HG03175 (cell line): ENCODE data around the gene ELAC2.
"Not testable (repeated sequence)": the region's sequence is repeated elsewhere in the genome, so short reads cannot be mapped to it uniquely, and the experiment has no call there.

ENCODE experiments used
- ATAC-seq: cut with Tn5 transposase; IDR thresholded peaks from one replicate; pipeline ENCODE4 v1.9.1; 2021; ENCODE audit warnings: mild to moderate bottlenecking, moderate library complexity; ENCODE audit not compliant: unreplicated experiment

Gene ELAC2

DNA sequence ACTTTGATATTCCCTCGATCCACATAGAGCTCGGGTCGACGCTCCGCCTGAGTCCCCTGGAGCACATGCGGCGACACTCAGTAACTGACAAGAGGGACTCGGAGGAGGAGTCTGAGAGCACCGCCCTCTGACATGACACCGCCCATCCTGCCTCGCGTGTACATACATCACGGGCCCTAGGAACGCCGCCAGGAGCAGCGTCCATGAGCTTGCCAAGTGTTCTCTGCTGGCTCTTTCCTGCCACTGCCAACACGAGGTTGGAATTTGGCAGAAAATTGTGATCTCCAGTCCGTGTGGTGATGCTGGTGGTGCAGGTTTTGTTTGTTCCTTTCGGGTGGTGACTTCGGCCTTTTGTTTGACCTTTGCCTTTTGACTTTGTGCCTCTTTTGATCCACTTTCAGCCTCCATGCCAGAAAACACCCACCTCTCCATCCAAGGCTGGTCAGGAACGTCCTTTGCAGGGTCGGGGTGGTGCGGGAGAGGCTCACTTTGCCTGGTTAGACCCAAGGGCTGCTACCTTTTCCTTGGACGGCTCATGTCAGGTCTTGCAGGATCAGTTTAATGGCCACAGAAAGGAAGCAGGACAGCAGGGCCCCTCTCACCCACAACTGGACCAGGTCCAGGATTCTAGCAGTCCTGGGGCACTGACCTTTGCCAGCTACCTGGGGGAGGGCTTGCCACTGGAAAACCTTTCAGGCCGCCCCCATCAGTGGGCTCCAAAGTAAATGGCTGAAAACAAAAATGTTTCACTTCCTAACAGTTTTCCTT lies 27.6 kb downstream of the ELAC2 start:
- ATAC-seq, result no peak

DNA sequence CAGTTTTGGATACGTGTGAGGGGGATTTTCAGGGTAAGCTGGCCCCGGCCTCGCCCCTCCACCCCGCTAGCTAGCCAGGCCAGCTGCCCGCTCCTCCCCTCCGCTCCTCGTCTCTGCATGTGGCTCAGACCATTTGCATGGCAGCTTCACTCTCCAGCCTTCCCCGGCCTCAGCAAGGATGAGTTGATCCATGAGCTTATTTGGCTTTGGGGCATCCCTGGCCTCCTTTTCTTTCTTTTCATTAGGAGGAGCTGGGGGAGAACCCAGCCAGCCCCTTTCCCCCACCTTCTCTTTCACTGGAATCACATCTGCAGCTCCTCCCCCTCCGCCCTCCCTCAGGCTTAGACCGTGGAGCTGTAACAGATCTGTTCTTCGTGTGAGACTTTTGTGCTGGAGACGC lies 30.7 kb downstream of the ELAC2 start:
- ATAC-seq, result no peak

GRCh38 chr17:12985431-12986293 lies 32.2 kb downstream of the ELAC2 start:
- no peak for ATAC-seq

DNA sequence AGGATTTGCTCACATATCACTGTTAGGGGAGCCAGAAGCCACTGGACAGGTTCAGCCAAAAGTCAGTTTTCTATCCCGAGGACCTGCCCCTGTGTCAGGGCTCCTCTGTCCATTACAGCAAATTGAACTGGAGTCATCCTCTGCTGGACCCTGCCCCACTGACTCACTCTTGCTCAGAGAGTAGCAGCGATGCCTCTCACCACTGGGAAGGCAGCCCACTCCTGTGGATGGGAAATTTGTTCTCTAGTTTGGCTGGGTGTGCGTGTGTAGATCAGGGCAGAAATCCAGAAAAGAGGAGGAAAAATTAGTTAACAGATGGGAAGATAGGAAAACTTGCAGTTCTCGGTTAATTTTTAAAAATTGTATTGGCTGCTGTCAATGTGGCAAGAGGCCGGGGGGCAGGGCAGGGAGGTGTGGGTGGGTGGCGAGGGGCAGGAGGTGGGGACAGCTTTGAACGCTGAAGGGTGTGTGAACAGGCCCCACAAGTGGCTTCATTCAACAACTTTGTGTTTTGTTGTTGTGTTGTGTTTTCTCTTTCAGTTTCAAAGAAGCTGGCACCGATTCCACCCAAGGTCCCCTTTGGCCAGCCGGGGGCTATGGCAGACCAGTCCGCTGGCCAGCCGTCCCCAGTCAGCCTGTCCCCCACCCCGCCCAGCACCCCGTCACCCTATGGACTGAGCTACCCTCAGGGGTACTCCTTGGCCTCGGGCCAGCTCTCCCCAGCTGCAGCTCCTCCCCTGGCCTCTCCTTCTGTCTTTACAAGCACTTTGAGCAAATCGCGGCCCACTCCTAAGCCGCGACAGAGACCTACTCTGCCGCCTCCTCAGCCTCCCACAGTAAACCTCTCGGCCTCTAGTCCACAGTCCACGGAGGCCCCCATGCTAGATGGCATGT lies 33.6 kb downstream of the ELAC2 start:
- no peak for ATAC-seq

DNA sequence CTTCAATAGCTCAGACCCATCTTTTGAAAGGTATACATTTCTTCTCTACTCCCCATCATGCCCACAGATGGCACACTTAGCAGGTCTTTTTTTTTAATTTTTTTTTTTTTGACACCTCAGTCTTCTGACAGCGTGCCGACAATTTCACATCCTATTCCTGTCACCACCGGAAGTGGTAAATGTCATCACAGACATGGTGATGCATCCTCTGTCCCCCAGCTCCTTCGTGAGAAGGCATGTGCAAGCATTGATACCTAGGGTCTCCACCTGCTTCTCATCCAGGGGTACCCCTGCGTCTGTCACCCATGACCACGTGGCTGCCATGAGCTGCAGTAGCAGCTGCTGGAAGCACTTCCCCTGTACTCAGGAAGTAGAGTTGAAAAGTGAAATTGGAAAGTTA lies 35.6 kb downstream of the ELAC2 start:
- ATAC-seq, result peak; percentile 77

GRCh38 chr17:12979826-12980500 lies 37.9 kb downstream of the ELAC2 start:
- ATAC-seq, result no peak

GRCh38 chr17:12979246-12979645 lies 38.6 kb downstream of the ELAC2 start:
- no peak for ATAC-seq

DNA sequence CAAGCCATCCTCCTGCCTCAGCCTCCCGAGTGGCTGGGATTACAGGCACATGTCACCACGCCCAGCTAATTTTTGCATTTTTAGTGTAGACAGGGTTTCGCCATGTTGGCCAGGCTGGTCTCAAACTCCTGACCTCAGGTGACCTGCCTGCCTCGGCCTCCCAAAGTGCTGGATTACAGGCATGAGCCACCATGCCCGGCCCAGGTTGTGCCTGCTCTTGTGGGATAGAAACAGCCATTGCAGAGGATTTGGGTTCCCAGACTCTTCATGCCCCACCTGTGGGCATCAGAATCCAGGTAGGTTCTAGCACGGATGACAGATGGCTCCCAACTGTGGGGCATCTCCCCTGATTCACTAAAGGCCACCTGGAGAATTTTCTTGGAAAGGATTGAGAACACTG lies 39.0 kb downstream of the ELAC2 start:
- ATAC-seq, result not testable (repeated sequence)

DNA sequence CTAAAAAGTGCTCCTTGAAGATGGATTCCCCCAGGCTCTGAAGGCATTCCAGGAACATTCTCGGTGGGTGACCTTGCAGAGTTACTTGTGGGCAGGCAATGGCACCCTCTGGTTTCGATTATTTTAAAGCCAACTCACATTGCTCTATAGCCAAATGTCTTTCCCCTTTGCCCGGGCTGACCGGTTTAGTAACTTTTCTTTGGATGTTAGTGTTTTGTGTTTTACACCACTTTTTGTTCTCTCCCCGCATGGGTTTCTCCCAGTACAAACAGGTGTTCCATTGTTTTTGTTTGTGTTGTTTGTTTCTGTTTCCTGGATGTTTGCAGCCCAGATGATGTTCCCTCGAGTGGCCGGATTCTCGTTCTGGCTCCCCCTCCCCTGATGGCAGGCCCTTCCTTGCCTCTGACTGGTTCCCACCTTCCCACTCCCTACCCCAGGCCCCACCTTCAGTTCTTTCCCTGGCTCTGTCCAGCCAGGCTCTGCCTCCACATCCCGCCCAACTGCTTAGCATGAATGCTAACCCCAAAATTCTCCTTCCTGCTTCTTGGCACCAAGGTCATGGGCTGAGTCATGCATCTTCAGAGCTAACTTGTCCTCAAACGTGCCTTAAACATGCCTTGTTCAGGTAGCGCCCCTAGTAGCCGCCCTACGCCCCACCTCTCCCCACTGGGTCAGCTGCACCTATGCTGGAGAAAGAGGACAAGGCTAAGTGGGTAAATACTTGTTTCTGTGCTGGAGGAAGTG lies 40.6 kb downstream of the ELAC2 start:
- no peak for ATAC-seq

DNA sequence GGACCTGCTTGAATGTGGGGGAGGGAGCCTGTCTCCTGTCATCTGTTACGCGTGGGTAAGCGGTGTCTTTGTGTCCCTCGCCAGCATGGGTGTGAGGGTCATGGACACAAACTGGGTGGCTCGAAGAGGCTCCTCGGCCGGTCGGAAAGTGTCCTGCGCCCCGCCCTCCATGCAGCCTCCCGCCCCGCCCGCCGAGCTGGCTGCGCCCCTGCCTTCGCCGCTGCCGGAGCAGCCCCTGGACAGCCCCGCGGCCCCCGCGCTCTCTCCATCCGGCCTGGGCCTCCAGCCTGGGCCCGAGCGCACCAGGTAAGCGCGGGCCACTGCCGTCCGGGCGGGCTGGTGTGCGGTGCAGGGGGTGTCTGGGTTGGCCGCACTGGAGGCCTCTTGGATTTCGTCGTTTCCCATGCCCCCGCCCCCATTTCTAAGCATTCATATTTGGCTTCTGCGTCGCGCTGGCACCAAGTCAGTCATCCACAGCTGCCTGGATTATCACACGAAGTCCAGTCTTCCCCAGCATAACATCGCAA lies 43.8 kb downstream of the ELAC2 start:
- ATAC-seq, result no peak

- ATAC-seq, result no peak
Observed at GRCh38 chr17:12973496-12974004, 44.3 kb downstream of the ELAC2 start.

- ATAC-seq, result no peak
Observed at GRCh38 chr17:12967962-12968361, 49.9 kb downstream of the ELAC2 start.

DNA sequence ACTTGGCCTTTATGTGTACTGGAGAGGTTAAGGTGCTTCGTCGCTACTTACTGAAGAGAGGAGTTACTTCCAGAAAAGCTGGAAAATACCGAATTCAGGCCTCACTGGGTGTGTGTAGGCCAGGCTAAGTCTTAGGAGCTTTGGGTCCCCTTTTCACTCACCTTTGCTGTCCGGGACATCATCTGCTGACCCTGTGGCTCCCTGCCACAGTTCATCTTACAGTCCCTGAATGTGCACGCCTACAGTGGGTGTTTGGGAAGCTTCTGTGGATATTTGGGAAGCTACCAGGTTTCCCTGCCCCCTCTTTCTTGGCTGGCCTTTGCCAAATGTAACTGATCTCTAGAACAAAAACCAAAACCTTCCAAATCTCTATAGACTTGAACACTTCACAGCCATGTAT lies 51.4 kb downstream of the ELAC2 start:
- no peak for ATAC-seq

- no peak for ATAC-seq
Observed at GRCh38 chr17:12965988-12966387, 51.8 kb downstream of the ELAC2 start.

DNA sequence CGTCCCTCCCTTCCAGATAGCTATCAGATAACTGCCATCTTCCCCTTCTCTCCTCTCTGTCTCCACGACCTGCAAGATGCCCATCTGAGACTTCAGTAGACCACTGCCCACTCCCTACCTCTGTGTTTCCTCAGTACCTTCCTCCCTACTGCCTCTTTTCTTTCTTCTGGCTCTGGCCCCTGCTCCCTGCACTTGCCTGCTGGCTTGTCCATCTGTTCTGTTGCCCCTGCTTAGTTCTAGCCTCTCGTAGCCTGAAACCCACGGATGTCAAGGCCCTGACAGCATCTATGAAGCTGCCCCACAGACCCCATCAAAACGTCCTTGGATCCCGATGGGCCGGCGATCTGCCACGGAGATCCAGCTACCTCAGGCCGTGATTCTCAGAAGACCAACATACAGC lies 53.0 kb downstream of the ELAC2 start:
- no peak for ATAC-seq

DNA sequence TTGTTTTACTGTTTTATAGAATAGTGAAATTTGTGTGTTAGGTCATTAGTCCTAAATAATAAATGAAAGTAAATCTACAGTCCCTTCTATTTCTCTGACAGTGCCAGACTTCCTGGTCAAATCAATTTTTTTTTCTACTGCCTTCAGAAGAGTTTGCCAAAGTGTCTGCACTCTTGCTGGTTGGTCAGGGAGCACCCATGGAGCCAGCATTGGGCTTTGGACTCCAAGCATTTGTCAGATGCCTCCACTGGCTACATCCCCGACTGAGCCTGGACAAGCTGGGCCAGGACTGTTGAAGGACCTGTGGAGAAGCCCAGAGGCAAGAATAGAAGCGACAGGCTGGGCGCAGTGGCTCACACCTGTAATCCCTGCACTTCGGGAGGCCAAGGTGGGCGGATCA lies 53.7 kb downstream of the ELAC2 start:
- no peak for ATAC-seq

DNA sequence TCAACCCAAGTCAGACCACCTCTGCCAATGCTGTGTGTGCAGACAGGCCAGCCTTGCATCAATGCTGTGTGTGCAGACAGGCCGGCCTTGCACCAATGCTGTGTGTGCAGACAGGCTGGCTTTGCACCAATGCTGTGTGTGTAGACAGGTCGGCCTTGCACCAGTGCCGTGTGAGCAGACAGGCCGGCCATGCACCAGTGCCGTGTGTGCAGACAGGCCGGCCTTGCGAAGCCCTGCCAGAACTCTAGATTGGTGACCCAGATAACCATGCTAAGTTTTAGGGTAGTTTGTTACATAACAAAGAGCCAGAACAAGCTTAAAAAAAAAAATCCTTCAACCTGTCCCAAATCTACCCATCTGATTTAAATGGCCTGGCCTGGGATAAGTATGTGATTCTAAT lies 54.3 kb downstream of the ELAC2 start:
- ATAC-seq, result no peak

DNA sequence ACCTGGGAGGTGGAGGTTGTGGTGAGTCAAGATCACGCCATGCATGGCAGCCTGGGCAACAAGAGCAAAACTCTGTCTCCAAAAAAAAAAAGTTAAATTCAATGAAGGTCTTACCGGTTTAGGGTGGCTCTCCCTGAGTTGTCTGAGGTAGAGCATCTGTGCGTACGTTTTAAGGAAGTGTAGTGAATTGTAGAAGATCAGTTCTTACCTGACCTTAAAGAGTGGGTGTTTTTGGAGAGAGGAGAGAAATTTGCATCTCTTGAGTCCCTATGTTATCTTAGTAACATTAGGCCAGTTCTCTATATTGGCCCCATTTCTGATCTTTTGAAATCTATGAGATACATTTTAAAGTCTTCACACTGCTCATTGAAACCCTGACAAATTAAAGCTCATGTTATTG lies 56.2 kb downstream of the ELAC2 start:
- no peak for ATAC-seq

GRCh38 chr17:12959441-12959840 lies 58.4 kb downstream of the ELAC2 start:
- no peak for ATAC-seq

DNA sequence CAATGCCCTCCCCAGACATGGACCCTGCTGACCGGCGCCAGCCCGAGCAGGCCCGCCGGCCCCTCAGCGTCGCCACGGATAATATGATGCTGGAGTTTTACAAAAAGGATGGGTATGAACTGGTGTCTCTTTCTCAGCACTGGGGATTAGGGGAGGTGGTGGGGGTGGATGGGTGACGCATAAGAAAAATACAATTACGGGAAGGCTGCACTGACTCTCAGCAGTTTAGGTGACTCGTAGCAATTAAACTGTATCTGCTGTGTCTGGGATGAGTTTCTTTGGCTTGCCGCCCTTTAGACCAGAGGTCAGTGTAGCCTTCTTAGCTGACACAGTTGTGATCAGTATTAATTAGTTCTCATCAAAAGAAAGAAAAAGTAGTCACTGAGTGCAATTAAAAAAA lies 59.0 kb downstream of the ELAC2 start:
- ATAC-seq, result no peak
